Panc1 (cell line): Measurements from ENCODE around the gene FUT8. TPM values are rescaled to one million over a fixed set of nuclear protein-coding genes. Genes with fewer than 3 reads are reported as not detected.

Experiments used
- ATAC-seq: fragments of 200-7000 bp; cut with Tn5 transposase; 2 replicates; pipeline ENCODE4 v1.9.1; 2020; ENCODE audit warnings: mild to moderate bottlenecking, moderate library complexity
- BruUV-seq: library from RNA; stranded (reverse); fragments of 400-500 nt; replicated peaks from 2 replicates; lab custom pipeline; 2021; lab: Mats Ljungman, UMichigan
- CTCF ChIA-PET: fragments of 300-600 bp; sonication (Branson Sonifier 250); formaldehyde crosslinking; loops from one replicate; lab custom pipeline; 2022; ENCODE audit warnings: antibody characterized with exemption; lab: Charles Lee
- POLR2A ChIA-PET: fragments of 300-600 bp; sonication (Branson Sonifier 250); formaldehyde crosslinking; loops from one replicate; lab custom pipeline; 2022; ENCODE audit warnings: antibody characterized with exemption; lab: Charles Lee
- DNase-seq: peaks from one replicate; pipeline ENCODE4 v3.0.0-alpha.2; 2010; ENCODE audit warnings: low read depth, low spot score
- H3K27ac ChIP-seq: 2 replicates; pipeline ENCODE4 v1.5.1; 2011; ENCODE audit warnings: mild to moderate bottlenecking, low read length, inconsistent platforms
- H3K27me3 ChIP-seq: fragments of 200-500 bp; sonication (Bioruptor generic); 2 replicates; pipeline ENCODE4 v1.6.0; 2014; ENCODE audit warnings: low read length, inconsistent platforms; ENCODE audit not compliant: control insufficient read depth, insufficient read depth
- H3K36me3 ChIP-seq: fragments of 200-500 bp; sonication (Bioruptor generic); 2 replicates; pipeline ENCODE4 v1.5.1; 2014; ENCODE audit warnings: inconsistent platforms, mild to moderate bottlenecking, low read length, moderate library complexity; ENCODE audit not compliant: control insufficient read depth, insufficient read depth
- H3K4me1 ChIP-seq: 2 replicates; pipeline ENCODE4 v1.5.1; 2011; ENCODE audit warnings: inconsistent platforms, mild to moderate bottlenecking, low read length, moderate library complexity; ENCODE audit not compliant: control insufficient read depth, insufficient read depth
- H3K4me3 ChIP-seq, 2 experiments: 2 replicates each; pipeline ENCODE4 v1.5.1; 2011 to 2012; ENCODE audit warnings: low read depth in 2 of 2, low read length in 2 of 2, mild to moderate bottlenecking in 2 of 2, inconsistent platforms in 1 of 2, moderate library complexity in 1 of 2
- H3K9me3 ChIP-seq: fragments of 200-500 bp; sonication (Bioruptor generic); 2 replicates; pipeline ENCODE4 v1.5.1; 2014; ENCODE audit warnings: low read depth, mild to moderate bottlenecking, inconsistent platforms, low read length, moderate library complexity; ENCODE audit not compliant: control insufficient read depth, insufficient read depth
- CTCF ChIP-seq: fragments of 450-650 bp; IDR thresholded peaks from 2 replicates; pipeline ENCODE4 v1.5.1; 2017; ENCODE audit warnings: mild to moderate bottlenecking
- POLR2AphosphoS5 ChIP-seq: IDR thresholded peaks from 2 replicates; pipeline ENCODE4 v1.6.1; 2012; ENCODE audit warnings: mild to moderate bottlenecking, low read depth, low read length, moderate library complexity
- SIN3A ChIP-seq: IDR thresholded peaks from 2 replicates; pipeline ENCODE4 v1.6.1; 2012; ENCODE audit warnings: low read depth, mild to moderate bottlenecking, low read length, moderate library complexity, borderline replicate concordance; ENCODE audit not compliant: insufficient read depth
- TCF7L2 ChIP-seq: IDR thresholded peaks from 2 replicates; pipeline ENCODE4 v1.6.1; 2011; ENCODE audit warnings: mild to moderate bottlenecking, low read depth, low read length, inconsistent platforms
- in situ Hi-C: cut with HindIII; loops from 2 replicates; pipeline ENCODE4 v1.10.0; 2016; ENCODE audit warnings: low sequenced_read_pairs, low pct_unique_long_range_greater_than_20kb
- intact Hi-C: fragments of 100-400 bp; cut with micrococcal nuclease; formaldehyde crosslinking; loops from one replicate; pipeline ENCODE4 v1.10.0; 2022; ENCODE audit not compliant: unreplicated experiment
- total RNA-seq: library from RNA; stranded (reverse); gene quantifications from one replicate; pipeline ENCODE4 v1.2.1, GENCODE V29; 2021; ENCODE audit not compliant: unreplicated experiment
- TF ChIP-seq, protein P1 (sequence below), 2 experiments: IDR thresholded peaks; 2 replicates each; pipeline ENCODE4 v1.6.1; 2011 to 2012; ENCODE audit warnings: low read depth in 2 of 2, control low read depth in 1 of 2, low read length in 1 of 2, mild to moderate bottlenecking in 1 of 2, moderate library complexity in 1 of 2; ENCODE audit not compliant: insufficient read depth in 1 of 2

Gene FUT8
- total RNA-seq, 1 experiment from 2014 or later = 31.4 TPM

- ATAC-seq (no peak), DNase-seq (no peak)
- TF ChIP-seq SIN3A = no peak
- no peak for TF ChIP-seq POLR2AphosphoS5
- TF ChIP-seq, protein P1, sequence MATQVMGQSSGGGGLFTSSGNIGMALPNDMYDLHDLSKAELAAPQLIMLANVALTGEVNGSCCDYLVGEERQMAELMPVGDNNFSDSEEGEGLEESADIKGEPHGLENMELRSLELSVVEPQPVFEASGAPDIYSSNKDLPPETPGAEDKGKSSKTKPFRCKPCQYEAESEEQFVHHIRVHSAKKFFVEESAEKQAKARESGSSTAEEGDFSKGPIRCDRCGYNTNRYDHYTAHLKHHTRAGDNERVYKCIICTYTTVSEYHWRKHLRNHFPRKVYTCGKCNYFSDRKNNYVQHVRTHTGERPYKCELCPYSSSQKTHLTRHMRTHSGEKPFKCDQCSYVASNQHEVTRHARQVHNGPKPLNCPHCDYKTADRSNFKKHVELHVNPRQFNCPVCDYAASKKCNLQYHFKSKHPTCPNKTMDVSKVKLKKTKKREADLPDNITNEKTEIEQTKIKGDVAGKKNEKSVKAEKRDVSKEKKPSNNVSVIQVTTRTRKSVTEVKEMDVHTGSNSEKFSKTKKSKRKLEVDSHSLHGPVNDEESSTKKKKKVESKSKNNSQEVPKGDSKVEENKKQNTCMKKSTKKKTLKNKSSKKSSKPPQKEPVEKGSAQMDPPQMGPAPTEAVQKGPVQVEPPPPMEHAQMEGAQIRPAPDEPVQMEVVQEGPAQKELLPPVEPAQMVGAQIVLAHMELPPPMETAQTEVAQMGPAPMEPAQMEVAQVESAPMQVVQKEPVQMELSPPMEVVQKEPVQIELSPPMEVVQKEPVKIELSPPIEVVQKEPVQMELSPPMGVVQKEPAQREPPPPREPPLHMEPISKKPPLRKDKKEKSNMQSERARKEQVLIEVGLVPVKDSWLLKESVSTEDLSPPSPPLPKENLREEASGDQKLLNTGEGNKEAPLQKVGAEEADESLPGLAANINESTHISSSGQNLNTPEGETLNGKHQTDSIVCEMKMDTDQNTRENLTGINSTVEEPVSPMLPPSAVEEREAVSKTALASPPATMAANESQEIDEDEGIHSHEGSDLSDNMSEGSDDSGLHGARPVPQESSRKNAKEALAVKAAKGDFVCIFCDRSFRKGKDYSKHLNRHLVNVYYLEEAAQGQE (IDR thresholded peaks at IDR 0.05; ENCODE audit: insufficient read depth in 1 of 2, low read depth in 2 of 2, low read length in 1 of 2) = no peak
- no peak for TF ChIP-seq TCF7L2
- TF ChIP-seq CTCF = no peak
- ChIA-PET POLR2A (no interaction called here), CTCF (no interaction called here)
- no peak overlapping the region for H3K4me3 ChIP-seq
- no peak overlapping the region for H3K27ac ChIP-seq
- intact Hi-C loops (no loop called here), in situ Hi-C loops (no loop called here)
- BruUV-seq = no TSS peak
- H3K4me1 ChIP-seq = no peaks in the 10 kb centered on the region
- no peaks in the 10 kb centered on the region; the same call in 1 of the 2 replicates for H3K36me3 ChIP-seq
- H3K27me3 ChIP-seq = no peaks in the 10 kb centered on the region
- no peaks in the 10 kb centered on the region; the same call in 1 of the 2 replicates for H3K9me3 ChIP-seq
Measured at GRCh38 chr14:65720743-65721142, 308.2 kb downstream of the FUT8 start.

- H3K36me3 ChIP-seq = no peaks in the 10 kb centered on the region; the same call in 1 of the 2 replicates
- ATAC-seq = no peak
- DNase-seq = no peak
- no peak overlapping the region for H3K4me3 ChIP-seq
- H3K4me1 ChIP-seq = no peaks in the 10 kb centered on the region
- ChIA-PET CTCF (no interaction called here), POLR2A (no interaction called here)
- no TSS peak for BruUV-seq
- H3K27ac ChIP-seq = no peak overlapping the region
- TF ChIP-seq, protein P1 (IDR thresholded peaks at IDR 0.05; ENCODE audit: insufficient read depth in 1 of 2, low read depth in 2 of 2, low read length in 1 of 2) = no peak
- TF ChIP-seq SIN3A (no peak), CTCF (no peak), TCF7L2 (no peak), POLR2AphosphoS5 (no peak)
- in situ Hi-C loops (no loop called here), intact Hi-C loops (no loop called here)
- no peaks in the 10 kb centered on the region for H3K27me3 ChIP-seq
- no peaks in the 10 kb centered on the region; the same call in 1 of the 2 replicates for H3K9me3 ChIP-seq
Measured at GRCh38 chr14:65723348-65723747, 310.8 kb downstream of the FUT8 start.
